ENCODE data around the gene MROH2A.

DNA sequence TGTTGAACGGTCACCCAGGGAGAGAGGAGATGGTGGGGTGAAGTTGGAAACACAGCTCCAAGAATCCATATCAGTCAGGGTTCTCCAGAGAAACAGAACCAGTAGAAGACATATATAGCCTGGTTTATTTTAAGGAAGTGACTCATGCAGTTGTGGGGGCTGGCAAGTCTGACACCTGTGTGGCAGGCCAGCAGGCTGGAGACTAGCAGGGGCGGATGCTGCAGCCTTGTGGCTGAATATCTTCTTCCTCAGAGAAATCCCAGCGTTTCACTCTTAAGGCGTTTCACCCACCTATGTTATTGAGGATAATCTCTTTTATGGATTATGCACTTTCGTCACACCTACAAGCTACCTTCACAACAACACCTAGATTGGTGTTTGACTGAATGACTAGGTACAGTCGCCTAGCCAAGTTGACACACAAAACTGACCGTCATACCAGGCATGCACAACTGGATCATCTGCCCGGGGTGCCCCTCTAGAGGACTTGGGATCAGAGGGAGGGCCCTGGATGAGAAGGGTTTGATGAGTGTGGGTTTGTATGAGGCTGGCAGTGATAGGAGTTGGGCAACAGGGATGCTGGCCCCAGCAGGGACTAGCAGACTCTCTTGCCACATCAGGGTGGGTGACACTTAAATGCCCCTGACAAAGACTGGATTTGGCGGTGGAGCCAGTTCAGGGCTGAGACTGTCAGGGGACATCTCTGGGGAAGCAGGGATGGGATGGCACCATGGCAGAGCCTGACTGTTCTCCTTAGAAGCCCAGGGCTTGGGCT lies 23.4 kb downstream of the MROH2A start:
- TF ChIP-seq CTCF (IDR thresholded peaks at IDR 0.05) (no peak), POLR2AphosphoS5 (IDR thresholded peaks at IDR 0.05; ENCODE audit: insufficient read depth in 1 of 2, low read depth in 1 of 2) (no peak)
